HCT116 (cell line): ENCODE results near the gene EXOC6B. TPM values are rescaled to one million over a fixed set of nuclear protein-coding genes. Genes with fewer than 3 reads are reported as not detected.

Experiments used
- ATAC-seq: fragments of 200-7000 bp; cut with Tn5 transposase; 2 replicates; pipeline ENCODE4 v1.9.1; 2020; ENCODE audit warnings: mild to moderate bottlenecking, moderate library complexity
- Bru-seq: library from RNA; stranded (reverse); fragments of 400-500 nt; gene quantifications from one replicate; lab custom pipeline; 2021; lab: Mats Ljungman, UMichigan
- BruChase-seq, 2 experiments: library from RNA; stranded (reverse); fragments of 400-500 nt; gene quantifications; one replicate each; lab custom pipeline; 2021; lab: Mats Ljungman, UMichigan
- BruUV-seq: library from RNA; stranded (reverse); fragments of 400-500 nt; replicated peaks from 2 replicates; lab custom pipeline; 2021; lab: Mats Ljungman, UMichigan
- CTCF ChIA-PET: fragments of 300-600 bp; sonication (Branson Sonifier 250); formaldehyde crosslinking; loops from one replicate; lab custom pipeline; 2021; ENCODE audit warnings: antibody characterized with exemption; lab: Charles Lee
- POLR2A ChIA-PET: fragments of 300-600, 350-600 bp; sonication (Branson Sonifier 250); formaldehyde crosslinking; loops from one replicate; lab custom pipeline; 2021; ENCODE audit warnings: antibody characterized with exemption; lab: Charles Lee
- RAD21 ChIA-PET, 2 experiments: fragments of 300-600 bp; sonication (Branson Sonifier 250); formaldehyde crosslinking; loops; one replicate each; lab custom pipeline; 2023; ENCODE audit warnings: low total read pairs in 2 of 2; ENCODE audit not compliant: uncharacterized antibody in 2 of 2, unreplicated experiment in 2 of 2, low non-redundant PET in 1 of 2; lab: Charles Lee
- DNase-seq: peaks from one replicate; pipeline ENCODE4 v3.0.0-alpha.2; 2010; ENCODE audit warnings: low read depth, low spot score
- H2AFZ ChIP-seq: fragments of 200-600 bp; shearing (Covaris generic), sonication (generic); 2 replicates; pipeline ENCODE4 v1.6.1; 2017; ENCODE audit warnings: low read depth, mixed run types, mixed read lengths, antibody characterized with exemption, low read length; ENCODE audit not compliant: poor library complexity, severe bottlenecking
- H3K27ac ChIP-seq: 2 replicates; pipeline ENCODE4 v1.5.1; 2012; ENCODE audit warnings: low read depth, low read length
- H3K27me3 ChIP-seq: fragments of 200-600 bp; sonication (generic); 2 replicates; pipeline ENCODE4 v1.6.1; 2016; ENCODE audit warnings: mixed run types, low read length, mixed read lengths; ENCODE audit not compliant: insufficient read depth
- H3K36me3 ChIP-seq, 2 experiments: fragments of 200-500 bp in 1 of 2; fragments of 200-600 bp in 1 of 2; sonication (Bioruptor generic) in 1 of 2; sonication (generic) in 1 of 2; 2 replicates each; pipeline versions ENCODE4 v1.5.1 to v1.6.1; 2014 to 2016; ENCODE audit warnings: low read length in 2 of 2, inconsistent platforms in 1 of 2, mixed read lengths in 1 of 2, mixed run types in 1 of 2; ENCODE audit not compliant: insufficient read depth in 2 of 2, control insufficient read depth in 1 of 2
- H3K4me1 ChIP-seq, 2 experiments: fragments of 200-600 bp in 1 of 2; sonication (generic) in 1 of 2; 2 replicates each; pipeline versions ENCODE4 v1.5.1 to v1.6.1; 2012 to 2017; ENCODE audit warnings: low read length in 2 of 2, inconsistent platforms in 1 of 2, mild to moderate bottlenecking in 1 of 2, mixed read lengths in 1 of 2, mixed run types in 1 of 2, moderate library complexity in 1 of 2; ENCODE audit not compliant: insufficient read depth in 2 of 2, control insufficient read depth in 1 of 2
- H3K4me2 ChIP-seq: fragments of 200-600 bp; sonication (generic); 2 replicates; pipeline ENCODE4 v1.6.1; 2017; ENCODE audit warnings: mixed run types, low read length, mixed read lengths
- H3K4me3 ChIP-seq, 2 experiments: fragments of 200-600 bp in 1 of 2; sonication (generic) in 1 of 2; replicated peaks in 1 of 2; 2 replicates each; pipeline ENCODE4 v1.5.1; 2011 to 2016; ENCODE audit warnings: low read length in 2 of 2, control low read depth in 1 of 2, low read depth in 1 of 2, mild to moderate bottlenecking in 1 of 2, mixed read lengths in 1 of 2, mixed run types in 1 of 2
- H3K79me2 ChIP-seq: fragments of 200-600 bp; sonication (generic); 2 replicates; pipeline ENCODE4 v1.6.1; 2017; ENCODE audit warnings: mild to moderate bottlenecking, mixed run types, low read length, moderate library complexity, mixed read lengths; ENCODE audit not compliant: insufficient read depth
- H3K9ac ChIP-seq: fragments of 200-600 bp; sonication (generic); 2 replicates; pipeline ENCODE4 v1.6.1; 2016; ENCODE audit warnings: low read length, mixed read lengths
- H3K9me2 ChIP-seq: fragments of 200-600 bp; sonication (generic), shearing (Covaris generic); 2 replicates; pipeline ENCODE4 v1.6.1; 2017; ENCODE audit warnings: mixed run types, mild to moderate bottlenecking, moderate library complexity; ENCODE audit not compliant: insufficient read depth
- H3K9me3 ChIP-seq, 2 experiments: fragments of 200-500 bp in 1 of 2; fragments of 200-600 bp in 1 of 2; sonication (Bioruptor generic) in 1 of 2; sonication (generic) in 1 of 2; 2 replicates each; pipeline ENCODE4 v1.6.1; 2014 to 2017; ENCODE audit warnings: low read length in 2 of 2, mixed read lengths in 2 of 2, inconsistent platforms in 1 of 2, low read depth in 1 of 2, mild to moderate bottlenecking in 1 of 2, mixed run types in 1 of 2, moderate library complexity in 1 of 2; ENCODE audit not compliant: control insufficient read depth in 1 of 2, insufficient read depth in 1 of 2
- H4K20me1 ChIP-seq: fragments of 200-600 bp; sonication (generic), shearing (Covaris generic); 2 replicates; pipeline ENCODE4 v1.6.1; 2017; ENCODE audit warnings: mixed run types, mild to moderate bottlenecking, moderate library complexity; ENCODE audit not compliant: insufficient read depth
- ATF3 ChIP-seq: IDR thresholded peaks from 2 replicates; pipeline ENCODE4 v1.6.1; 2012
- CBX3 ChIP-seq: IDR thresholded peaks from 2 replicates; pipeline ENCODE4 v1.6.1; 2012; ENCODE audit warnings: low read depth
- EGR1 ChIP-seq: IDR thresholded peaks from 2 replicates; pipeline ENCODE4 v1.6.1; 2012; ENCODE audit warnings: low read depth
- ELF1 ChIP-seq: IDR thresholded peaks from 2 replicates; pipeline ENCODE4 v1.6.1; 2012; ENCODE audit warnings: low read depth, borderline replicate concordance
- EZH2 ChIP-seq: fragments of 200-600 bp; sonication (generic); IDR thresholded peaks from 2 replicates; pipeline ENCODE4 v1.6.1; 2017; ENCODE audit warnings: antibody characterized with exemption, mixed run types
- EZH2phosphoT487 ChIP-seq: fragments of 200-600 bp; IDR thresholded peaks from 2 replicates; pipeline ENCODE4 v1.6.1; 2018; ENCODE audit warnings: antibody characterized with exemption, borderline replicate concordance
- JUND ChIP-seq: IDR thresholded peaks from 2 replicates; pipeline ENCODE4 v1.6.1; 2012
- POLR2A ChIP-seq: IDR thresholded peaks from 2 replicates; pipeline ENCODE4 v1.7.0; 2011; ENCODE audit warnings: borderline replicate concordance; ENCODE audit not compliant: insufficient read depth, insufficient read length; ENCODE audit errors: extremely low read depth
- POLR2AphosphoS5 ChIP-seq: IDR thresholded peaks from 2 replicates; pipeline ENCODE4 v1.6.1; 2011; ENCODE audit warnings: mild to moderate bottlenecking, low read depth, low read length, moderate library complexity
- SIN3A ChIP-seq: IDR thresholded peaks from 2 replicates; pipeline ENCODE4 v1.6.1; 2012; ENCODE audit warnings: low read depth
- SP1 ChIP-seq: IDR thresholded peaks from 2 replicates; pipeline ENCODE4 v1.6.1; 2012; ENCODE audit warnings: low read depth
- YY1 ChIP-seq: IDR thresholded peaks from 2 replicates; pipeline ENCODE4 v1.6.1; 2011; ENCODE audit warnings: low read length, low read depth, moderate library complexity, mild to moderate bottlenecking; ENCODE audit not compliant: insufficient replicate concordance; ENCODE audit errors: extremely low read depth
- ZNF274 ChIP-seq: fragments of 200-500 bp; sonication (Bioruptor generic); IDR thresholded peaks from 2 replicates; pipeline ENCODE4 v1.6.1; 2014; ENCODE audit warnings: mild to moderate bottlenecking, low read depth, low read length, inconsistent platforms
- intact Hi-C: fragments of 100-400 bp; cut with micrococcal nuclease; formaldehyde crosslinking; loops from 2 replicates; pipeline ENCODE4 v1.10.0; 2022
- long read RNA-seq: library from polyadenylated mRNA; unstranded; transcript quantifications from one replicate; pipeline ENCODE4 v2.0.0, GENCODE V29; 2021; ENCODE audit not compliant: unreplicated experiment
- polyA plus RNA-seq: library from polyadenylated mRNA; unstranded; fragments of >200 nt; gene quantifications from 2 replicates; pipeline ENCODE4 v1.2.1, GENCODE V29; 2012; ENCODE audit warnings: missing spikeins
- total RNA-seq: library from RNA; stranded (reverse); gene quantifications from one replicate; pipeline ENCODE4 v1.2.1, GENCODE V29; 2021; ENCODE audit not compliant: unreplicated experiment
- TF ChIP-seq, protein P1 (sequence below): IDR thresholded peaks from 2 replicates; pipeline ENCODE4 v1.6.1; 2012; ENCODE audit warnings: low read depth
- TF ChIP-seq, protein P2 (sequence below), 3 experiments: fragments of 200-600 bp in 1 of 3; sonication (generic) in 1 of 3; IDR thresholded peaks in 2 of 3; conservative IDR thresholded peaks in 1 of 3; 2 replicates each; pipeline ENCODE4 v1.5.1; 2012 to 2017; ENCODE audit warnings: low read depth in 2 of 3, low read length in 2 of 3, antibody characterized with exemption in 1 of 3, borderline replicate concordance in 1 of 3, control low read depth in 1 of 3, mild to moderate bottlenecking in 1 of 3, mixed read lengths in 1 of 3, mixed run types in 1 of 3, moderate library complexity in 1 of 3; ENCODE audit not compliant: insufficient read depth in 1 of 3
- TF ChIP-seq, protein P3 (sequence below): IDR thresholded peaks from 2 replicates; pipeline ENCODE4 v1.6.1; 2011; ENCODE audit warnings: mild to moderate bottlenecking, low read length, moderate library complexity; ENCODE audit not compliant: insufficient replicate concordance; ENCODE audit errors: extremely low read depth

Gene EXOC6B
- total RNA-seq = 25.4 TPM
- 11.1 and 11.2 TPM in 2 replicates for polyA plus RNA-seq
- percentile 80 among the genes with signal in this experiment for Bru-seq, nascent RNA
- BruChase-seq, experiment 1, labeled RNA remaining after a 6-hour chase = percentile 67 among the genes with signal in this experiment
- percentile 64 among the genes with signal in this experiment for BruChase-seq, experiment 2, labeled RNA remaining after a 2-hour chase
- long read RNA-seq, full-length matches to known transcripts = 8 of 34 reads
- long read RNA-seq, partial matches to known transcripts = 1 of 34 reads
- long read RNA-seq, other reads (novel, unspliced or antisense) = 25 of 34 reads

DNA sequence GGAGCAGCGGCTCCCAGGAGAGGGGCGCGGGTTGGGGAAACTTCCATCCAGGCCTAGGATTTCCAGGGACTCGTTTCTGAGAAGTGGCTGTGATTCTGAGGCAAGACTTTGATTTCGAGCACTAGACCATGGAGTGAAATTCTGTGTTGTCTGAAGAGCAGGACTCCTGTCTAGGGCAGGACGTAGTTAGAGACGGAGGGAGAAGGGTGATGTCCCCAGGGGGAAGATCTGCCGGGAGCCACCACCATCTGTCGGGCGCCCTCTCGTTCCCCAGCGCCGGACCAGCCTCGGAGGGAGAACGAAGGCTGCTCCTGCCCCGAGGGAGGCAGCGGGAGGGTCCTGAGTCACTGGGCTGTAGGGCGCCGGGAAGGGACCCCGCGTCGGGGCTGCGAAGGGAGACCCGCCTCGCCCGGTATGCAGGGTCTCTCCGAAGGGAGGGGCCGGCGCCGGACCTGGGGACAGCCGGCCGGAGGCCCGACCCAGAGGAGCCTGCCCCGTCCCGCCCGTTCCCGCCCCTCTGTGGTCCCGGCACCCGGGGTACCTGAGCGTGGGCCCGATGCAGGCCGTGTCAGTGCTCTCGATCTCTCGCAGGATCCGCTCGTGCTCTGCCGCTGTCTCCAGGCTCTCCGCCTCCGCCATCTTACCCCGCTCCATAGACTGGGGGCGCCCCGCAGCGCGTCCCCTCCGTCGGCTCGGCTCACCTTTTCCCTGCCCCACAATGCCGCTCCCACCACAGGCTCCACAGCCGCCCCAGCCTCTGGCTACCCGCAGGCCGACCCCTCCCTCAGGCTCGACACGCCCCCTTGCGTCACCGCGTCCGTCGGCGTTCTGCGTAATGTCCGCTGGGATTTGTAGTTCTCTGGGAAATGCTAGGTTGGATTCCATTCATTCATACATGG, at the start of gene EXOC6B:
TSS of gene EXOC6B (minus strand) at position 777 of the 899 bp plus-strand sequence.
- no peaks in the 10 kb centered on the region for H3K27me3 ChIP-seq
- peak within 1 kb of the TSS; percentile 53 for H3K27ac ChIP-seq
- H2AFZ ChIP-seq = peak within 1 kb of the TSS; percentile 99
- H3K9ac ChIP-seq = peak within 1 kb of the TSS; percentile 81
- H3K4me2 ChIP-seq = peak within 1 kb of the TSS; percentile 84
- H4K20me1 ChIP-seq = no peaks in the 10 kb centered on the region
- ChIA-PET RAD21 (no interaction called here), CTCF (no interaction called here), POLR2A (no interaction called here)
- intact Hi-C loops = no loop called here
- H3K4me1 ChIP-seq = peaks cover 4 to 26% of the 10 kb centered on the region in 2 experiments
- ATAC-seq = peak; percentile 94
- no peaks in the 10 kb centered on the region for H3K9me3 ChIP-seq
- no peaks in the 10 kb centered on the region for H3K36me3 ChIP-seq
- peaks cover 3% of the 10 kb centered on the region; the same call in 1 of the 2 replicates for H3K9me2 ChIP-seq
- H3K79me2 ChIP-seq = 0 out of 2 replicates have a peak, but pooled peaks cover 13% of the 10 kb centered on the region
- peak; percentile 83 for DNase-seq
- TSS peak; percentile 33 for BruUV-seq
- peak within 1 kb of the TSS; percentile 59 to 84 for H3K4me3 ChIP-seq
- TF ChIP-seq, protein P1, sequence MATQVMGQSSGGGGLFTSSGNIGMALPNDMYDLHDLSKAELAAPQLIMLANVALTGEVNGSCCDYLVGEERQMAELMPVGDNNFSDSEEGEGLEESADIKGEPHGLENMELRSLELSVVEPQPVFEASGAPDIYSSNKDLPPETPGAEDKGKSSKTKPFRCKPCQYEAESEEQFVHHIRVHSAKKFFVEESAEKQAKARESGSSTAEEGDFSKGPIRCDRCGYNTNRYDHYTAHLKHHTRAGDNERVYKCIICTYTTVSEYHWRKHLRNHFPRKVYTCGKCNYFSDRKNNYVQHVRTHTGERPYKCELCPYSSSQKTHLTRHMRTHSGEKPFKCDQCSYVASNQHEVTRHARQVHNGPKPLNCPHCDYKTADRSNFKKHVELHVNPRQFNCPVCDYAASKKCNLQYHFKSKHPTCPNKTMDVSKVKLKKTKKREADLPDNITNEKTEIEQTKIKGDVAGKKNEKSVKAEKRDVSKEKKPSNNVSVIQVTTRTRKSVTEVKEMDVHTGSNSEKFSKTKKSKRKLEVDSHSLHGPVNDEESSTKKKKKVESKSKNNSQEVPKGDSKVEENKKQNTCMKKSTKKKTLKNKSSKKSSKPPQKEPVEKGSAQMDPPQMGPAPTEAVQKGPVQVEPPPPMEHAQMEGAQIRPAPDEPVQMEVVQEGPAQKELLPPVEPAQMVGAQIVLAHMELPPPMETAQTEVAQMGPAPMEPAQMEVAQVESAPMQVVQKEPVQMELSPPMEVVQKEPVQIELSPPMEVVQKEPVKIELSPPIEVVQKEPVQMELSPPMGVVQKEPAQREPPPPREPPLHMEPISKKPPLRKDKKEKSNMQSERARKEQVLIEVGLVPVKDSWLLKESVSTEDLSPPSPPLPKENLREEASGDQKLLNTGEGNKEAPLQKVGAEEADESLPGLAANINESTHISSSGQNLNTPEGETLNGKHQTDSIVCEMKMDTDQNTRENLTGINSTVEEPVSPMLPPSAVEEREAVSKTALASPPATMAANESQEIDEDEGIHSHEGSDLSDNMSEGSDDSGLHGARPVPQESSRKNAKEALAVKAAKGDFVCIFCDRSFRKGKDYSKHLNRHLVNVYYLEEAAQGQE = no peak
- TF ChIP-seq EZH2phosphoT487 (no peak), SP1 (peak; percentile 96), POLR2AphosphoS5 (peak; percentile 95), JUND (no peak), EZH2 (no peak), POLR2A (peak; percentile 46), YY1 (peak; percentile 85), EGR1 (no peak), SIN3A (peak; percentile 55; the same call in 1 of the 2 replicates), ELF1 (no peak), ATF3 (no peak), CBX3 (0 out of 2 replicates have a peak, but pooled peaks have one; percentile 22), ZNF274 (no peak)
- TF ChIP-seq, protein P2, sequence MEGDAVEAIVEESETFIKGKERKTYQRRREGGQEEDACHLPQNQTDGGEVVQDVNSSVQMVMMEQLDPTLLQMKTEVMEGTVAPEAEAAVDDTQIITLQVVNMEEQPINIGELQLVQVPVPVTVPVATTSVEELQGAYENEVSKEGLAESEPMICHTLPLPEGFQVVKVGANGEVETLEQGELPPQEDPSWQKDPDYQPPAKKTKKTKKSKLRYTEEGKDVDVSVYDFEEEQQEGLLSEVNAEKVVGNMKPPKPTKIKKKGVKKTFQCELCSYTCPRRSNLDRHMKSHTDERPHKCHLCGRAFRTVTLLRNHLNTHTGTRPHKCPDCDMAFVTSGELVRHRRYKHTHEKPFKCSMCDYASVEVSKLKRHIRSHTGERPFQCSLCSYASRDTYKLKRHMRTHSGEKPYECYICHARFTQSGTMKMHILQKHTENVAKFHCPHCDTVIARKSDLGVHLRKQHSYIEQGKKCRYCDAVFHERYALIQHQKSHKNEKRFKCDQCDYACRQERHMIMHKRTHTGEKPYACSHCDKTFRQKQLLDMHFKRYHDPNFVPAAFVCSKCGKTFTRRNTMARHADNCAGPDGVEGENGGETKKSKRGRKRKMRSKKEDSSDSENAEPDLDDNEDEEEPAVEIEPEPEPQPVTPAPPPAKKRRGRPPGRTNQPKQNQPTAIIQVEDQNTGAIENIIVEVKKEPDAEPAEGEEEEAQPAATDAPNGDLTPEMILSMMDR (IDR thresholded peaks at IDR 0.05 in 2 of 3, conservative IDR thresholded peaks at IDR 0.05 in 1 of 3; ENCODE audit: borderline replicate concordance in 1 of 3, insufficient read depth in 1 of 3, low read depth in 2 of 3, low read length in 2 of 3) = no peak
- TF ChIP-seq, protein P3, sequence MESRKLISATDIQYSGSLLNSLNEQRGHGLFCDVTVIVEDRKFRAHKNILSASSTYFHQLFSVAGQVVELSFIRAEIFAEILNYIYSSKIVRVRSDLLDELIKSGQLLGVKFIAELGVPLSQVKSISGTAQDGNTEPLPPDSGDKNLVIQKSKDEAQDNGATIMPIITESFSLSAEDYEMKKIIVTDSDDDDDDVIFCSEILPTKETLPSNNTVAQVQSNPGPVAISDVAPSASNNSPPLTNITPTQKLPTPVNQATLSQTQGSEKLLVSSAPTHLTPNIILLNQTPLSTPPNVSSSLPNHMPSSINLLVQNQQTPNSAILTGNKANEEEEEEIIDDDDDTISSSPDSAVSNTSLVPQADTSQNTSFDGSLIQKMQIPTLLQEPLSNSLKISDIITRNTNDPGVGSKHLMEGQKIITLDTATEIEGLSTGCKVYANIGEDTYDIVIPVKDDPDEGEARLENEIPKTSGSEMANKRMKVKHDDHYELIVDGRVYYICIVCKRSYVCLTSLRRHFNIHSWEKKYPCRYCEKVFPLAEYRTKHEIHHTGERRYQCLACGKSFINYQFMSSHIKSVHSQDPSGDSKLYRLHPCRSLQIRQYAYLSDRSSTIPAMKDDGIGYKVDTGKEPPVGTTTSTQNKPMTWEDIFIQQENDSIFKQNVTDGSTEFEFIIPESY = no peak
